K562 (cell line): Measurements from ENCODE around the gene FUT8. TPM values are rescaled to one million over a fixed set of nuclear protein-coding genes. Genes with fewer than 3 reads are reported as not detected.

Source experiments
- ATAC-seq: fragments of 200-7000 bp; cut with Tn5 transposase; 3 replicates; pipeline ENCODE4 v1.9.1; 2020; ENCODE audit warnings: moderate library complexity
- BruUV-seq: library from RNA; stranded (reverse); fragments of 400-500 nt; replicated peaks from 2 replicates; lab custom pipeline; 2021; lab: Mats Ljungman, UMichigan
- CTCF ChIA-PET: fragments of 300-600 bp; formaldehyde crosslinking; extraction: SDS; loops from one replicate; lab custom pipeline; 2021; ENCODE audit warnings: low intra/inter-chr PET ratio; lab: Yijun Ruan, JAX
- POLR2A ChIA-PET: fragments of 300-600, 350-650 bp; sonication (Branson Sonifier 250); formaldehyde crosslinking; extraction: SDS; loops from one replicate; lab custom pipeline; 2021; ENCODE audit warnings: antibody characterized with exemption, inconsistent platforms; lab: Yijun Ruan, JAX
- DNase-seq, 4 experiments: peaks; one replicate each; pipeline versions ENCODE4 v3.0.0 to v3.0.0-alpha.2; 2011 to 2018; ENCODE audit warnings: low spot score in 3 of 4, mixed read lengths in 3 of 4; ENCODE audit errors: extremely low read depth in 1 of 4
- FAIRE-seq: peaks from 2 replicates; lab custom pipeline; 2011; peaks lifted over from hg19 to GRCh38; lab: Jason Lieb, UNC
- H2AFZ ChIP-seq: 2 replicates; pipeline ENCODE4 v1.6.0; 2011; ENCODE audit warnings: low read depth, low read length, control low read depth, inconsistent platforms
- H3K27ac ChIP-seq: fragments of 200-600 bp; 3 replicates; pipeline ENCODE4 v1.8.0; 2011; ENCODE audit warnings: low read depth, mild to moderate bottlenecking, control low read depth, inconsistent platforms, low read length, moderate library complexity, mixed read lengths; ENCODE audit errors: extremely low read depth
- H3K27me3 ChIP-seq, 2 experiments: fragments of 300-600 bp in 1 of 2; 2 replicates in 1 of 2; 3 replicates in 1 of 2; pipeline versions ENCODE4 v1.6.0 to v1.8.0; 2011; ENCODE audit warnings: inconsistent platforms in 2 of 2, low read length in 2 of 2, mild to moderate bottlenecking in 1 of 2, mixed read lengths in 1 of 2, moderate library complexity in 1 of 2; ENCODE audit not compliant: control insufficient read depth in 2 of 2, insufficient read depth in 2 of 2
- H3K36me3 ChIP-seq: fragments of 300-600 bp; 3 replicates; pipeline ENCODE4 v1.8.0; 2011; ENCODE audit warnings: mild to moderate bottlenecking, low read length, inconsistent platforms; ENCODE audit not compliant: control insufficient read depth, insufficient read depth
- H3K4me1 ChIP-seq, 2 experiments: fragments of 200-600 bp in 1 of 2; replicated peaks in 1 of 2; 2 replicates in 1 of 2; 3 replicates in 1 of 2; pipeline versions ENCODE4 v1.5.1 to v1.8.0; 2011; ENCODE audit warnings: inconsistent platforms in 2 of 2, low read length in 2 of 2, mild to moderate bottlenecking in 1 of 2, mixed read lengths in 1 of 2, moderate library complexity in 1 of 2; ENCODE audit not compliant: control insufficient read depth in 2 of 2, insufficient read depth in 2 of 2
- H3K4me2 ChIP-seq: 2 replicates; pipeline ENCODE4 v1.6.1; 2011; ENCODE audit warnings: low read length, control low read depth, inconsistent platforms, mixed read lengths; ENCODE audit not compliant: insufficient read depth
- H3K4me3 ChIP-seq: fragments of 200-600 bp; sonication (generic), shearing (Covaris generic); 2 replicates; pipeline ENCODE4 v1.5.1; 2016; ENCODE audit warnings: control low read depth, inconsistent platforms
- H3K79me2 ChIP-seq: fragments of 200-600 bp; 3 replicates; pipeline ENCODE4 v1.8.0; 2011; ENCODE audit warnings: low read length, inconsistent platforms; ENCODE audit not compliant: control insufficient read depth, insufficient read depth
- H3K9ac ChIP-seq, 2 experiments: 2 replicates each; pipeline versions ENCODE4 v1.6.0 to v1.6.1; 2011; ENCODE audit warnings: low read depth in 2 of 2, low read length in 2 of 2, control low read depth in 1 of 2, inconsistent platforms in 1 of 2, mild to moderate bottlenecking in 1 of 2, mixed read lengths in 1 of 2; ENCODE audit not compliant: insufficient read depth in 1 of 2
- H3K9me1 ChIP-seq: one replicate; pipeline ENCODE4 v1.6.0; 2011; ENCODE audit warnings: inconsistent platforms, mild to moderate bottlenecking, low read length, moderate library complexity; ENCODE audit not compliant: control insufficient read depth, insufficient read depth
- H3K9me3 ChIP-seq: replicated peaks from 2 replicates; pipeline ENCODE4 v1.5.1; 2011; ENCODE audit warnings: low read depth, low read length, inconsistent platforms; ENCODE audit not compliant: control insufficient read depth, insufficient read depth
- H4K20me1 ChIP-seq: replicated peaks from 2 replicates; pipeline ENCODE4 v1.6.1; 2011; ENCODE audit warnings: low read length, inconsistent platforms, mixed read lengths; ENCODE audit not compliant: control insufficient read depth, insufficient read depth
- EHMT2 ChIP-seq: fragments of 450-650 bp; IDR thresholded peaks from 2 replicates; pipeline ENCODE4 v1.6.1; 2018; ENCODE audit warnings: antibody characterized with exemption
- HDAC6 ChIP-seq: IDR thresholded peaks from 2 replicates; pipeline ENCODE4 v1.6.1; 2012; ENCODE audit warnings: low read depth, mild to moderate bottlenecking, control low read depth, inconsistent platforms, low read length, moderate library complexity
- KDM4B ChIP-seq, 2 experiments: fragments of 450-650 bp in 1 of 2; sonication (generic) in 1 of 2; IDR thresholded peaks; 2 replicates each; pipeline ENCODE4 v1.6.1; 2016 to 2017; ENCODE audit warnings: borderline replicate concordance in 2 of 2, antibody characterized with exemption in 1 of 2, low read depth in 1 of 2, mild to moderate bottlenecking in 1 of 2
- LARP7 ChIP-seq: fragments of 450-650 bp; IDR thresholded peaks from 2 replicates; pipeline ENCODE4 v1.6.1; 2016
- MECOM ChIP-seq: fragments of 250-450 bp; sonication (Bioruptor Pico); IDR thresholded peaks from 2 replicates; pipeline ENCODE4 v1.8.0; 2022; ENCODE audit warnings: inconsistent platforms
- SMARCA4 ChIP-seq: fragments of 450-650 bp; IDR thresholded peaks from 2 replicates; pipeline ENCODE4 v1.6.1; 2016
- SMARCA5 ChIP-seq: fragments of 450-650 bp; IDR thresholded peaks from 2 replicates; pipeline ENCODE4 v1.6.1; 2016
- ZNF146 ChIP-seq: IDR thresholded peaks from one replicate; pipeline ENCODE4 v1.6.1; 2018; ENCODE audit warnings: missing compliant biosample characterization; ENCODE audit not compliant: unreplicated experiment
- ZNF324 ChIP-seq: fragments of 250-450 bp; sonication (Bioruptor Pico); IDR thresholded peaks from 2 replicates; pipeline ENCODE4 v1.4.0; 2020; ENCODE audit warnings: mild to moderate bottlenecking
- ZNF589 ChIP-seq: fragments of 200-800 bp; sonication (Bioruptor generic); IDR thresholded peaks from 2 replicates; pipeline ENCODE4 v1.6.1; 2016; ENCODE audit warnings: low read depth, missing genetic modification characterization, missing compliant biosample characterization
- ZNF696 ChIP-seq: fragments of 250-450 bp; sonication (Bioruptor Pico); conservative IDR thresholded peaks from 2 replicates; pipeline ENCODE4 v1.4.0; 2020; ENCODE audit warnings: mild to moderate bottlenecking, moderate library complexity
- WGBS: fragments of 100-300 bp; shearing (Covaris generic); methylation state at CpG from one replicate; pipeline ENCODE4 v1.1.6; 2016; ENCODE audit warnings: low coverage, mixed read lengths; ENCODE audit not compliant: insufficient coverage; ENCODE audit errors: missing lambda C conversion rate; 5-methylcytosine and 5-hydroxymethylcytosine counted together
- in situ Hi-C: fragments of 300-500 bp; cut with MboI; formaldehyde crosslinking; loops from 4 replicates; pipeline ENCODE4 v1.15.0; 2018; ENCODE audit warnings: inconsistent platforms, mixed read lengths
- intact Hi-C: fragments of 100-400 bp; cut with micrococcal nuclease; formaldehyde crosslinking; loops from 2 replicates; pipeline ENCODE4 v1.14.2; 2022
- polyA plus RNA-seq, 8 experiments: library from polyadenylated mRNA; depleted of rRNA in 4 of 8; stranded (reverse) in 5 of 8; unstranded in 3 of 8; fragments of >200 nt; fragmentation: Nextera tagmentation in 2 of 8; fragmentation: Illumina TruSeq in 1 of 8; extraction: Ambion mirVana in 2 of 8; extraction: Trizol in 1 of 8; gene quantifications; 2 replicates each; pipeline versions ENCODE4 v1.2.1 to v1.2.3, GENCODE V29; 2011 to 2014; ENCODE audit warnings: inconsistent platforms in 1 of 8, missing spikeins in 1 of 8
- total RNA-seq, 7 experiments: library from RNA; depleted of rRNA in 6 of 7; stranded (reverse); fragments of >200 nt in 6 of 7; fragmentation: Illumina TruSeq in 2 of 7; extraction: Trizol in 2 of 7; gene quantifications; 2 replicates each; pipeline versions ENCODE4 v1.2.1 to v1.2.3, GENCODE V29; 2011 to 2021; ENCODE audit warnings: low replicate concordance in 1 of 7

Gene FUT8
- total and polyA plus RNA-seq, 9 of the 15 experiments (the other 6 are each of a cell fraction or from before 2014, with no cell fraction given), result 4.1 to 15.2 (median 7.8) TPM

DNA sequence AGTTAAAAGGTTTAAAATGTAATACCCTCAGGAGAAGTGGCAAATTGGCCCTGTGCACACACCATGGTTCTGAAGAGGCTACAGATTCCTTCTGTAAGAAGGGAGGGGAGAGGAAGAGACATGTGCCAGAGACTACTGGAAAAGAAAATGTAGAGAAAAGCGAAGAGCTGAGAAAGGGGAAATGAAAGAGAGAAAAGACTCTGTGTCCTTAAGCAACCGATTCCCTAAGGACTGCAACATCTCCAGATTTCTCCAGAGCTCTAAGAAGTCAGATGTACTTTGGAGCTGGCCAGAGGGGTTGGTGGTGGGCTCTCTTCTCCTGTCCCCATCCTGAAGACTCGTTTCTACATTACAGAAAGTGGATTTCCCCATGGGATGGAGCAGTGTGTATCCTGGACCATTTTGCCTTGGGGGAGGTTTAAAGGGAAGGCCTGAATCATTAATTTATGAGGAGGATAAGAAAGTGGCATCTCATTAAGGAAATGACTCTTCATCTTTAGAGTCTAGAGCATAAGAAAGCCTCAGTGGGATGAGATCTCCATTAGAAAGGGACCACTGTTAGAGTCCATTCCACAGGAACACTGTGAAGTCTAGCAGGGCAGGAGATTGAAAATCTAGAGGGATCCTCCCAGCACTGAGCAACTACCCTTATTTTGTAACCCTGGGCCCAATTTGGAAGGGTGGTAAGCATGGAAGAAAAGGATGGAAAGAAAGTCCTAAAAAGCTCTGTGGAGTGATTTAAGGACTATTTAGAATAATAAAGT, 45.5 kb upstream of the FUT8 start:
- no peak overlapping the region for H3K9ac ChIP-seq
- H3K79me2 ChIP-seq, result no peaks in the 10 kb centered on the region
- no peak overlapping the region for H3K4me2 ChIP-seq
- H3K4me1 ChIP-seq, result no peaks in the 10 kb centered on the region; a peak in 1 of 5 replicates
- H2AFZ ChIP-seq, result no peak overlapping the region
- no peak for FAIRE-seq
- no peak overlapping the region for H3K4me3 ChIP-seq
- no peaks in the 10 kb centered on the region for H3K27me3 ChIP-seq
- ChIA-PET CTCF (no interaction called here), POLR2A (interaction anchor here (0.6 to 0.8 kb wide), 2 partner anchors 15 to 146 kb away, joined by 3 to 4 read pairs; no protein-coding TSS in a partner anchor)
- no peak overlapping the region for H3K27ac ChIP-seq
- no peaks in the 10 kb centered on the region for H3K9me3 ChIP-seq
- no peak for DNase-seq
- 27% methylated on average over 1 of the region's 3 CpGs for WGBS
- in situ Hi-C loops, result no loop called here
- BruUV-seq, result no TSS peak
- intact Hi-C loops, result no loop called here
- no peak for ATAC-seq
- no peaks in the 10 kb centered on the region for H4K20me1 ChIP-seq
- no peaks in the 10 kb centered on the region for H3K9me1 ChIP-seq
- no peaks in the 10 kb centered on the region for H3K36me3 ChIP-seq
- TF ChIP-seq SMARCA4, result no peak
- TF ChIP-seq KDM4B (IDR thresholded peaks at IDR 0.05; ENCODE audit: borderline replicate concordance in 2 of 2, low read depth in 1 of 2), result no peak
- TF ChIP-seq SMARCA5, result no peak
- no peak for TF ChIP-seq HDAC6
- no peak for TF ChIP-seq ZNF589 (CRISPR knock-in tag)
- no peak for TF ChIP-seq ZNF696 (CRISPR knock-in tag)
- no peak for TF ChIP-seq LARP7
- no peak for TF ChIP-seq ZNF146
- TF ChIP-seq MECOM (CRISPR knock-in tag), result no peak
- no peak for TF ChIP-seq EHMT2
- TF ChIP-seq ZNF324 (CRISPR knock-in tag), result no peak
